ENCODE results near the gene ITM2B. TPM values are rescaled to one million over a fixed set of nuclear protein-coding genes. Genes with fewer than 3 reads are reported as not detected.

The ITM2B gene
- total and polyA plus RNA-seq, 2 experiments from 2014 or later = 139 to 318 TPM

GRCh38 chr13:48264058-48264457 is 31.1 kb downstream of the ITM2B start:
- Mint-ChIP-seq H3K27ac (no peak overlapping the region), H3K9me3 (no peaks in the 10 kb centered on the region), H3K36me3 (ENCODE audit: low read depth) (peaks cover 34% of the 10 kb centered on the region), H3K4me1 (peaks cover 27% of the 10 kb centered on the region), H3K4me3 (no peak overlapping the region), H3K27me3 (ENCODE audit: insufficient read depth, low read depth, poor library complexity) (peaks cover 4% of the 10 kb centered on the region)
- no peaks in the 10 kb centered on the region for H4K20me1 ChIP-seq (replicated peaks; ENCODE audit: insufficient read depth)
- TF ChIP-seq NANOG (IDR thresholded peaks at IDR 0.05; ENCODE audit: borderline replicate concordance) (no peak), ZNF114 (CRISPR knock-in tag; IDR thresholded peaks at IDR 0.05) (no peak), CREB1 (CRISPR knock-in tag; IDR thresholded peaks at IDR 0.05; ENCODE audit: low read depth) (no peak), EZH2 (IDR thresholded peaks at IDR 0.05; ENCODE audit: low read depth, unreplicated experiment) (no peak), POLR2AphosphoS5 (IDR thresholded peaks at IDR 0.05; ENCODE audit: low read depth) (no peak), STAT1 (IDR thresholded peaks at IDR 0.05; ENCODE audit: unreplicated experiment) (no peak), ZNF462 (CRISPR knock-in tag; IDR thresholded peaks at IDR 0.05) (no peak), EZH2phosphoT487 (IDR thresholded peaks at IDR 0.05; ENCODE audit: unreplicated experiment) (no peak), ZNF331 (CRISPR knock-in tag; IDR thresholded peaks at IDR 0.05; ENCODE audit: low read depth) (no peak), ETS1 (IDR thresholded peaks at IDR 0.05) (no peak), JUNB (IDR thresholded peaks at IDR 0.05; ENCODE audit: unreplicated experiment) (no peak), CTCF (conservative IDR thresholded peaks at IDR 0.05; ENCODE audit: low read depth in 2 of 2) (no peak), REST (IDR thresholded peaks at IDR 0.05; ENCODE audit: unreplicated experiment) (no peak)
- H3K79me2 ChIP-seq (replicated peaks; ENCODE audit: insufficient read depth) = no peaks in the 10 kb centered on the region
- H3F3A ChIP-seq (replicated peaks; ENCODE audit: low read depth) = no peaks in the 10 kb centered on the region
- ATAC-seq (no peak), DNase-seq (ENCODE audit: low spot score) (no peak)
- H3K27ac ChIP-seq (ENCODE audit: low read depth) = no peak overlapping the region
- no peak overlapping the region for H3K4me2 ChIP-seq
- H2AFZ ChIP-seq = no peak overlapping the region
- H3K4me1 ChIP-seq (ENCODE audit: insufficient read depth) = peaks cover 6% of the 10 kb centered on the region; the same call in 1 of the 2 replicates
- H3K9me2 ChIP-seq (ENCODE audit: insufficient read depth) = no peaks in the 10 kb centered on the region
- H3K27me3 ChIP-seq (ENCODE audit: insufficient read depth) = no peaks in the 10 kb centered on the region
- peaks cover 11% of the 10 kb centered on the region; the same call in 1 of the 2 replicates for H3K36me3 ChIP-seq (ENCODE audit: insufficient read depth)
- H3K4me3 ChIP-seq = no peak overlapping the region

Measured in GM23338 (cell line).